Fibroblast of pulmonary artery (primary cell): Measurements from ENCODE around the gene CHN2.

Source experiments
- DNase-seq: peaks from one replicate; pipeline ENCODE4 v3.0.0-alpha.2; 2010; ENCODE audit warnings: low read depth
- H3K4me3 ChIP-seq: replicated peaks from 2 replicates; pipeline ENCODE4 v1.5.1; 2011; ENCODE audit warnings: low read depth, mild to moderate bottlenecking, control low read depth, low read length, moderate library complexity
- CTCF ChIP-seq: IDR thresholded peaks from 2 replicates; pipeline ENCODE4 v1.5.1; 2011; ENCODE audit warnings: mild to moderate bottlenecking, control low read depth, low read length, inconsistent platforms; ENCODE audit errors: missing control alignments

Gene CHN2

GRCh38 chr7:29185613-29186012 lies 9.0 kb upstream of the CHN2 start:
- no peak overlapping the region for H3K4me3 ChIP-seq
- DNase-seq, result no peak
- no peak for TF ChIP-seq CTCF

- H3K4me3 ChIP-seq, result no peak overlapping the region
- DNase-seq, result peak; percentile 49
- TF ChIP-seq CTCF, result peak; percentile 92
These were observed 4.8 kb upstream of the CHN2 start for GRCh38 chr7:29189743-29190201.

- no peak for TF ChIP-seq CTCF
- DNase-seq, result no peak
These were observed 4.1 kb upstream of the CHN2 start for GRCh38 chr7:29190349-29191045.

DNA sequence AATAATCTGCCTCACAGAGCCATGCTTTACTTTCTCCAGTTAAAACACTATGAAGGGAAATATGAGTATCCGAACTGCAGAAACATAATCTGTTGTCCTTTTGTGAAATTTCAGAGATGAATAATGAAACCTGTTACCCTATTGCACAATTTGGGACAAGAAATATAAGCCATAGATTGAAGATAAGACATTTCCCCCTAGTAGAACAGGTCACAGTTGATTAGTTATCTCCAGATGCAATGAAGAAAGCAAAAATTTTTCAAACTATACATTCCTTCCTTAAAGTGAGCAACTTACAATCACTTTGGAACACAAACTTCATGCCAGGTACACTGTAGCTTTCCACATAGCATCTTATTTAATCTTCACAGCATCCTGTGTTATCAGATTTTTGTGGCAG lies 2.3 kb upstream of the CHN2 start:
- no peak for TF ChIP-seq CTCF
- no peak overlapping the region for H3K4me3 ChIP-seq
- DNase-seq, result no peak

More at GRCh38 chr7:29190349-29191045, 4.1 kb upstream of the CHN2 start:
- H3K4me3 ChIP-seq, result no peak overlapping the region

DNA sequence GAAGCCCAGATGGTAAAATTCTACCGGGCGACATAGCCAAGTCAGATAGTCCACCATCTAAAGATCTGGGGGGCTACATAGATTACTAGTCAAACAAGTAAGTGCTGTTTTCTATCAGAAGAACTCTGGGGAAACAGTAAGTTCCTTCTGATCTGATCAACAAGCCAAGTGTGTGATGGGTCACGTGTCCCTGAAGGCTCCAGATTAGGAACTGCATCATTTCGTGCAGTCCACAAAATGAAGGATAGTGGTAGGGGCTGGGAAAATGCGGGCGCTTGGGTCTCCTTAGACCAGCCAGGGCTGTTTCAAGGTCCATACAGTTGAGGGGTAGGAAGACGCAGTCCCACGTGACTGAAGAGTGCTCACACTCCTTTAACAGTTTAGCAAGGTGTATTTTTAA lies 1.8 kb upstream of the CHN2 start:
- H3K4me3 ChIP-seq, result no peak overlapping the region
- no peak for DNase-seq
- no peak for TF ChIP-seq CTCF

- no peak for DNase-seq
- H3K4me3 ChIP-seq, result no peak overlapping the region
- TF ChIP-seq CTCF, result no peak
These were observed 1.0 kb upstream of the CHN2 start for GRCh38 chr7:29193316-29194205.
